Left lung (tissue), 14 donors: ENCODE measurements around the gene TSPAN5. TPM values are rescaled to one million over a fixed set of nuclear protein-coding genes. Genes with fewer than 3 reads are reported as not detected.
A peak's percentile ranks its signal among the peaks of the same experiment; 100 is the strongest.
"Not testable (repeated sequence)": the region's sequence is repeated elsewhere in the genome, so short reads cannot be mapped to it uniquely, and the experiment has no call there.

Experiments used
- ATAC-seq: fragments of 200-7000 bp; cut with Tn5 transposase; one replicate; pipeline ENCODE4 v1.9.1; 2020; ENCODE audit warnings: moderate library complexity
- DNase-seq, 4 donors: peaks; one replicate each; pipeline ENCODE4 v3.0.0-alpha.2; 2013 to 2020
- H3K27ac ChIP-seq, 2 donors: fragments of 200-600 bp; sonication (generic) in 1 of 2; one replicate each; pipeline versions ENCODE4 v1.5.0 to v1.8.0; 2020 to 2021
- H3K27me3 ChIP-seq, 2 donors: fragments of 200-600 bp; sonication (generic) in 1 of 2; one replicate each; pipeline versions ENCODE4 v1.5.0 to v1.8.0; 2020 to 2021
- H3K36me3 ChIP-seq, 2 donors: fragments of 200-600 bp; sonication (generic) in 1 of 2; one replicate each; pipeline versions ENCODE4 v1.5.0 to v1.8.0; 2020 to 2021
- H3K4me1 ChIP-seq, 2 donors: fragments of 200-600 bp; one replicate each; pipeline ENCODE4 v1.8.0; 2021
- H3K4me3 ChIP-seq, 2 donors: fragments of 200-600 bp; sonication (generic) in 1 of 2; one replicate each; pipeline versions ENCODE4 v1.5.0 to v1.8.0; 2020 to 2021; ENCODE audit warnings: mild to moderate bottlenecking in 1 of 2
- H3K9me3 ChIP-seq, 2 donors: fragments of 200-600 bp; sonication (generic) in 1 of 2; one replicate each; pipeline versions ENCODE4 v1.5.0 to v1.8.0; 2020 to 2021
- CTCF ChIP-seq, 2 donors: fragments of 200-600 bp; sonication (generic) in 1 of 2; IDR thresholded peaks; one replicate each; pipeline versions ENCODE4 v1.5.0 to v1.8.0; 2021; ENCODE audit warnings: antibody characterized with exemption in 2 of 2
- intact Hi-C, 2 donors: fragments of 100-400 bp; cut with DNase I; formaldehyde crosslinking; loops; one replicate each; pipeline versions ENCODE4 v1.11.2 to v1.14.2; 2022
- long read RNA-seq, 12 donors: library from polyadenylated mRNA in 2 of 12; unstranded in 2 of 12; transcript quantifications; one replicate each; pipeline ENCODE4 v2.0.0 and lab custom pipeline, GENCODE V29; 2019 to 2026
- polyA plus RNA-seq, 6 donors: library from polyadenylated mRNA; unstranded; fragments of 120-200 nt; gene quantifications; one replicate each; pipeline ENCODE4 v1.2.1, GENCODE V29; 2013; ENCODE audit not compliant: insufficient read length in 6 of 6
- total RNA-seq, 2 donors: library from RNA; stranded (reverse); fragmentation: NEBNext Ultra II Directional; extraction: Animal tissue kit (Norgen Biotek cat#: 25700); gene quantifications; one replicate each; pipeline ENCODE4 v1.2.1, GENCODE V29; 2021
- donor health status: DM: no; HTN: yes; CAD: no.
- donor health status: DM: no; HTN: no; CAD: no.

TSPAN5 gene
- total RNA-seq (10 to 100 TPM; 11.9 to 16.9 TPM), polyA plus RNA-seq (10 to 100 TPM; 28.6 to 36.5 (median 33.8) TPM)
- long read RNA-seq, donor 1, transcript TSPAN5-201 (8 exons, 3,365 nt) = major isoform, 15 of 23 reads
- long read RNA-seq, donor 1, partial matches to known transcripts = 7 of 23 reads
- long read RNA-seq, donor 1, other reads (novel, unspliced or antisense) = 0 of 23 reads
- long read RNA-seq, donor 2, full-length matches to known transcripts = 19 of 31 reads
- long read RNA-seq, donor 2, partial matches to known transcripts = 12 of 31 reads
- long read RNA-seq, donor 2, other reads (novel, unspliced or antisense) = 0 of 31 reads
- long read RNA-seq, donor 3, transcript TSPAN5-201 (8 exons, 3,365 nt) = major isoform, 10 of 10 reads
- long read RNA-seq, donor 3, partial matches to known transcripts = 0 of 10 reads
- long read RNA-seq, donor 3, other reads (novel, unspliced or antisense) = 0 of 10 reads
- long read RNA-seq, donor 4, full-length matches to known transcripts = 19 of 24 reads
- long read RNA-seq, donor 4, partial matches to known transcripts = 1 of 24 reads
- long read RNA-seq, donor 4, other reads (novel, unspliced or antisense) = 4 of 24 reads
- long read RNA-seq, donor 5, full-length matches to known transcripts = 4 of 11 reads
- long read RNA-seq, donor 5, partial matches to known transcripts = 7 of 11 reads
- long read RNA-seq, donor 5, other reads (novel, unspliced or antisense) = 0 of 11 reads
- long read RNA-seq, donor 6, full-length matches to known transcripts = 11 of 11 reads
- long read RNA-seq, donor 6, partial matches to known transcripts = 0 of 11 reads
- long read RNA-seq, donor 6, other reads (novel, unspliced or antisense) = 0 of 11 reads
- long read RNA-seq, donor 7, transcript TSPAN5-201 (8 exons, 3,365 nt) = major isoform, 7 of 7 reads
- long read RNA-seq, donor 7, partial matches to known transcripts = 0 of 7 reads
- long read RNA-seq, donor 7, other reads (novel, unspliced or antisense) = 0 of 7 reads
- long read RNA-seq, donor 8, partial matches to known transcripts = 5 of 8 reads
- long read RNA-seq, donor 8, other reads (novel, unspliced or antisense) = 0 of 8 reads
- long read RNA-seq, donor 9 = 0 reads
- long read RNA-seq, donor 10, transcript TSPAN5-201 (8 exons, 3,365 nt) = major isoform, 9 of 12 reads
- long read RNA-seq, donor 10, partial matches to known transcripts = 0 of 12 reads
- long read RNA-seq, donor 10, other reads (novel, unspliced or antisense) = 3 of 12 reads
- long read RNA-seq, donor 11, full-length matches to known transcripts = 20 of 84 reads
- long read RNA-seq, donor 11, partial matches to known transcripts = 59 of 84 reads
- long read RNA-seq, donor 11, other reads (novel, unspliced or antisense) = 5 of 84 reads
- long read RNA-seq, donor 12, transcript TSPAN5-201 (8 exons, 3,365 nt) = major isoform, 6 of 6 reads
- long read RNA-seq, donor 12, partial matches to known transcripts = 0 of 6 reads
- long read RNA-seq, donor 12, other reads (novel, unspliced or antisense) = 0 of 6 reads

DNA sequence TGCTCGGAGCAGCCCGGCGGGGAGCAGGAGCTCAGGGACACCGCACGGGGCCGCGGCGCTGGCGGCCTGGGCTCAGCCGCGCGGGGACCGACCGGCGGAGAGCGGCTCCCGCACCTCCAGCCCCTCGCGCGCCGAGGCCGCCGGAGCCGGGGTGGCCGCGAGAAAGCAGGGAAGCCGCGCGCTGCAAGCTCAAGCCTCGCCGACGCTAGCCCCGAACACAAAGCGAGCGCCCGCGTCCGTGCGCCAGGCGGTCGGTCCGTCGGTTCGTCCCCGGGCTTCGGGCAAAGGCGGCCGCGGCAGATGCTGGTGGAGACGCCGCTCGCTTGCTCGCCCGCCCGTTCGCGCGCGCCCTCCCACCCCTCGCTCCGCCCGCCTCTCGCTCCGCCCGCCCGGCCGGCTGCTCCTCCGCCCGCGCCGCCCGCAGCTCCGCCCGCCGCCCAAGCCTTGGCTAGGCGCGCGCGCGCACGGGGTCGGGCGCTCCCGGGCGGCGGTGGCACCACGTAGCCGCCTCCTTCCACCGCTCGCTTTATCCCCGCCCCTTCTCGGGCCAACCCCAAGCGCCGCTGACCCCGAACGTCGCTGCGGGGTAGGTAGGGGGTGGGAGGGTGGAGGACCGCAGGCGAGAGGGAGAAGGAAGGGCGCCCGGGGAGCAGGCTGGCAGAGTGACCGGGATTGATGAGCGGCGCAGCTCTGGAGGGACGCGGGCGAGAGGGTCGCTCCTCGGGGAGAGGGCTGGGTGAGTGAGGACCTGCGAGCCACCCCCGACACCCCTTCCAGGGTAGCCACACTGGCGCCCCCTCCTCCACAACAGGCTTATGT lies at the start of gene TSPAN5:
Gene TSPAN5 (minus strand): TSS at position 325 of the 819 bp plus-strand sequence.
- peak within 1 kb of the TSS; percentile 55 to 67 for H3K4me3 ChIP-seq
- TF ChIP-seq CTCF (IDR thresholded peaks at IDR 0.05) = no peak
- no peaks in the 10 kb centered on the region for H3K9me3 ChIP-seq
- intact Hi-C loops = no loop called here
- H3K27ac ChIP-seq = peak within 1 kb of the TSS; percentile 53 to 87
- peaks cover 0 to 39% of the 10 kb centered on the region in 2 donors for H3K27me3 ChIP-seq
- H3K36me3 ChIP-seq = no peaks in the 10 kb centered on the region
- H3K4me1 ChIP-seq = peaks cover 16 to 29% of the 10 kb centered on the region in 2 donors
- peak; percentile 85 for ATAC-seq
- peak; percentile 71 to 92 (median 80) for DNase-seq

DNA sequence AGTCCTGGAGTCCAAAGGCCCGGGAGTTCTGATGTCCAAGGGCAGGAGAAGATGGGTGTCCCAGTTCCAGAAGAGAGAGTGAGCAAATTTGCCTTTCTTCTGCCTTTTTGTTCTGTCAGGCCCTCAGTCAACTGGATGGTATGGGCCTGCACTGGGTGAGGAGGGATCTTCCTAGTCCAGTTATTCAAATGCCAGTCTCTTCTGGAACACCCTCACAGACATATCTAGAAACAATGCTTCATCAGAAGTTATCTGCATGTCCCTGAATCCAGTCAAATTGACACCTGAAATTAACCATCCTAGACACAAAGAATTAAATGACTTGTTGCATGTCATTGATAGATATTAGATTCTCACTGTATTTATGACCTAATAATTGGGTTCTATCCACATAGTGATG lies 48.5 kb upstream of the TSPAN5 start:
- no peaks in the 10 kb centered on the region for H3K4me1 ChIP-seq
- ATAC-seq = no peak
- H3K4me3 ChIP-seq = no peak overlapping the region
- TF ChIP-seq CTCF (IDR thresholded peaks at IDR 0.05) = no peak
- intact Hi-C loops = no loop called here
- H3K27ac ChIP-seq = no peak overlapping the region
- DNase-seq = no peak
- no peaks in the 10 kb centered on the region for H3K27me3 ChIP-seq
- H3K9me3 ChIP-seq = peaks cover 0 to 8% of the 10 kb centered on the region in 2 donors
- no peaks in the 10 kb centered on the region for H3K36me3 ChIP-seq

DNA sequence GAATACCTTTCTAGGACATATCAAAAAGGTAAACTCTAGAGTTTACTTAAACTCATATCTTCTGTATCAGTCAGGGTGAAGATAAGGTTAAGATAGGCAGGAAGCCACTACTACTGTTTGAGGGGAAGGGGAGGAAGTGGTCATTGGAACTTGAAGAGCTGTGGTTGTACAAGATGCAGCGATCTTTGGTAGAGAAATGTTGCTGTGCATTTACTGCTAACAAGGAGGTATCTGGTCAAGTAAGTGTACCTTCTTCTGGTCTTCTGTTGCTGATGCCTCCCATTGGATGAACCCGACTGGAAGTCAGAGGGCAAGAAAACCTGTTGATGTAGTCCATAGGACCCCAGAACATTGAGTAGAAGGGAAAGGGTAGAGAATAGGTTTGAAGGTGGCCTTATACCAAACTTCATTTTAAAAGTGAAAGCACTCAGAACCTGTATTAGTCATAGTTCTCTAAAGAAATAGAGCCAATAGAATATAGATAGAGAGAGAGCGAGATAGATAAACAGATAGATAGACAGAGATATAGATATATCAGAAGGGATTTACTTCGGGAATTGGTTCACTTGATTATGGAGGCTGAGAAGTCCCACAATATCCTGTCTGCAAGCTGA lies 47.9 kb upstream of the TSPAN5 start:
- Histone ChIP-seq H3K9me3 (peaks cover 0 to 8% of the 10 kb centered on the region in 2 donors), H3K27ac (no peak overlapping the region), H3K27me3 (no peaks in the 10 kb centered on the region), H3K36me3 (no peaks in the 10 kb centered on the region), H3K4me1 (no peaks in the 10 kb centered on the region), H3K4me3 (no peak overlapping the region)
- DNase-seq = no peak
- no peak for TF ChIP-seq CTCF (IDR thresholded peaks at IDR 0.05)
- intact Hi-C loops = no loop called here
- ATAC-seq = no peak

DNA sequence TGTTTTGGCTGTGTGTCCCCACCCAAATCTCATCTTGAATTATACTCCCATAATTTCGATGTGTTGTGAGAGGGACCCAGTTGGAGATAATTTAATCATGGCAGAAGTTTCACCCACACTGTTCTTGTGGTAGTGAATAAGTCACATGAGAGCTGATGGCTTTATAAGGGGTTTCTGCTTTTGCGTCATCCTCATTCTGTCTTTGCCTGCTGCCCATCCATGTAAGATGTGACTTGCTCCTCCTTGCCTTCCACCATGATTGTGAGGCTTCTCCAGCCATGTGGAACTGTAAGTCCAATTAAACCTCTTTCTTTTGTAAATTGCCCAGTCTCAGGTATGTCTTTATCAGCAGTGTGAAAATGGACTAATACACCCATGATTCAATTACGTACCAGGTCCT lies 47.2 kb upstream of the TSPAN5 start:
- H3K27ac ChIP-seq, H3K4me1 ChIP-seq, H3K9me3 ChIP-seq, H3K36me3 ChIP-seq, H3K4me3 ChIP-seq, H3K27me3 ChIP-seq, intact Hi-C loops, DNase-seq, ATAC-seq: not testable (repeated sequence)
